GM12873 (cell line): Measurements from ENCODE around the gene IQCF6.

Experiments
- CTCF ChIP-seq: IDR thresholded peaks from 2 replicates; pipeline ENCODE4 v1.5.1; 2012; ENCODE audit warnings: low read depth, mild to moderate bottlenecking, moderate library complexity, low read length, control low read depth; ENCODE audit not compliant: insufficient read depth; ENCODE audit errors: missing control alignments

Gene IQCF6

GRCh38 chr3:51814034-51814433 lies 35.0 kb upstream of the IQCF6 start:
- no peak for TF ChIP-seq CTCF

- no peak for TF ChIP-seq CTCF
Observed at GRCh38 chr3:51813539-51813938, 34.5 kb upstream of the IQCF6 start.

GRCh38 chr3:51808934-51809333 lies 29.9 kb upstream of the IQCF6 start:
- TF ChIP-seq CTCF = no peak

- no peak for TF ChIP-seq CTCF
Observed at GRCh38 chr3:51802106-51802703, 23.2 kb upstream of the IQCF6 start.

GRCh38 chr3:51800750-51801125 lies 21.7 kb upstream of the IQCF6 start:
- no peak for TF ChIP-seq CTCF

GRCh38 chr3:51799879-51800749 lies 21.1 kb upstream of the IQCF6 start:
- TF ChIP-seq CTCF = peak; percentile 79

- TF ChIP-seq CTCF = no peak
Observed at GRCh38 chr3:51798411-51798963, 19.4 kb upstream of the IQCF6 start.
